Fibroblast of skin of left quadriceps (primary cell): ENCODE measurements around the gene EXOC6B.

Experiments
- DNase-seq, 2 experiments: peaks; one replicate each; pipeline ENCODE4 v3.0.0-alpha.2; 2013; ENCODE audit warnings: low read depth in 2 of 2

Gene EXOC6B

DNA sequence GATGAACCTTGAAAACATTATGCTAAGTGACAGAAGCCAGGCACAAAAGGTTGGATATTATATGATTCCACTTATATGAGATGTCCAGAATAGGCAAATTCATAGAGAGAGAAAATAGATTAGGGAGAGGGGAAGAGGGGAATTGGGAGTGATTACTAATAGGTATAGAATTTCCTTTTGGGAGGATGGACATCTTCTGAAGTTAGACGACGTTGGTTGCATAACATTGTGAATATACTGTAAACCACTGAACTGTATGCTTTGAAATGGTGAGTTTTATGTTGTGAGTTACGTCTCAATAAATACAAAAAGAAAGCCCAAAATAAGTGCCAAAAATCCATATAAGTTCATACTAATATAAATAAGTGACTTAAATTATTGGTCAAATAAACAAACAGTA lies 659.6 kb downstream of the EXOC6B start:
- peak in 1 of 2 experiments; percentile 24 for DNase-seq

- DNase-seq: peak in 1 of 2 experiments; percentile 22
Measured at GRCh38 chr2:72165792-72166191, 660.0 kb downstream of the EXOC6B start.

DNA sequence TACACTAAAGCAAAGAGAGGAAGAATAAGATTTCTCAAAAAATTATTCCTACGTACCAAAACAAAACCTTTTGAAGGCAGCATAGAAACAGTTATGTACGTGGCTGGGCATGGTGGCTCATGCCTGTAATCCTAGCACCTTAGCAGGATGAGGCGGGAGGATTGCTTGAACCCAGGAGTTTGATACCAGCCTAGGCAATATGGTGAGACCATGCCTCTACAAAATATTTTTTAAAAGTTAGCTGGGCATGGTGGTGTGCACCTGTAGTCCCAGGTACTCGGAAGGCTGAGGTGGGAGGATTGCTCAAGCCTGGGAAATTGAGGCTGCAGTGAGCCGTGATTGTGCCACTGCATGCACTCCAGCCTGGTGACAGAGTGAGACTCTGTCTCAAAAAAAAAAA lies 663.3 kb downstream of the EXOC6B start:
- no peak for DNase-seq

DNA sequence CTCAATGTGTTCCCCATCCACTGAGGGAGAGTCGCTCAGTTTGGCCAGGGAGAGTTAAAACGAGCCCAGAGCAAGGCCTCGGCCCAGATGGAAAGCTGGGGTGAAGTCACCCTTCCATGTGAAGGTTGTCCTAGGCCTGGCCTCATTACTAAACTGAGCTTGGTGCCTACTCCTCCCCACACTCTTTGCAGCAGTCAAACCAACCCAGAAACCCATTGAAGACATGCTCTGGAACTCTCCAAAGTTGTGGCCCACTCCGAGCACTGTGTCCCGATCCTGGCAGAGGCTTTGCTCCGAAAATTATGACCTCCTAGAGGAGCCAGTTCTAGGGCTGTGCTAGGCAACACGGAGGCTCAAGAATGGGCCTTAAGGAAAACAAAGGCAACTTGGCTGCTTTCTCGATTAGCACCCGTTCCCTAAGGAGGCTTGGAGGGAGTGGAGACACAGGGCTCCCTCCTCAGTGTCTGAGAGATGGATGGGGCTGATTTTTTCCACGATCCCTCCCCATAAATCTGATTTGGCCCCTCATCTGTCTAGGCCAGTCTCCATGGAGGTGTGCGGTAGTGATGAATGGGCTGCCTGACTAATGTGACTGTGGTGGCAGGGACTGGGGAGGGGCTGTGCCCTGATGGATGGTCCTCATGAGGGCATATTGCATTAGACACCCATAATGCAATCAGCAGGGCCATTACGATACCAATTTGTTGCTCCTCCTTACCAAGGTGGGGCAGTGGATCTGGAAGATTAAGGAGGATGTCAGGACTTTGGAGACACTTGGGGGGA lies 666.4 kb downstream of the EXOC6B start:
- no peak for DNase-seq

DNA sequence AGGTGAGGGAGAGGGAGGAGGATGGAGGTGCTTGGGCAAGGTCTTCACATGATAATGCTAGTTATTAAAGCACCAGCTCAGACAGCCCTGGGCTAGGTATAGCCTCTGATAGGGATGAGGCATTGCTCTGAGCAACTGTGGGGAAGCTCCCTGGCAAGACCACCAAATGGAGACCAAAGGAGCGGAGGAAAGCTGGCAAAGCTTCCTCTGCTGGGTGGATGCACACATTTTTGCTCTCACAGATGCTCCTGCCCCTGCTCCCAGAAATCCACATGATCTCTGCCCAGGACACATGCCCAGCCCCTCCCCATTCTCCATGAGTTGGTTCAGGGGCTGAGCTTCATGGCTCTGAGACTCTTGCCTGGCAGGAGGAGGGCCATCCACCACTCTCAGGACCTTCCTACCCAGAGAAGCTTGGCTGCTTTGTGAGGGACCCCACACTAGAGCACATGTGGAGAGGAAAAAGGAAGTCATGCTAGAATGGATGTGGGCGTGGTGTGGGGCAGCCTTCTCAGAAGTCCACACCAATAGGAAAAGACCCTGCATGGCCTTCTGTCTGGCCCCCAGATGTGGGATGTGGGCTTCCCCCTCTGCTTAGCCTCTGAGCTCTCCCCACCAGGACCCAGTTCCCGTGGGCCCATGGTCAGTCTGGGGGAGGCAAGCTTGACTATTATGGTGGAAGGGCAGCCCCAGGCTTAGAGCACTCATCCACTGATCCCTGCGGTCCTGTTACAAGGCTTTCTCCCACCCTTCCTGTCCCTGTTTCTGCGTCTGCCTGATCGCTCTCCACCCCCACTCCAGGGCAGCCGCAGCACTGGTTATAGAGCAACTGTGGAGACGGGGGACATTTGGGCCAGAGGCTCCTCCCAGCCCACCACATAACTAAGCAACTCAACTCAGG lies 667.7 kb downstream of the EXOC6B start:
- no peak for DNase-seq

DNA sequence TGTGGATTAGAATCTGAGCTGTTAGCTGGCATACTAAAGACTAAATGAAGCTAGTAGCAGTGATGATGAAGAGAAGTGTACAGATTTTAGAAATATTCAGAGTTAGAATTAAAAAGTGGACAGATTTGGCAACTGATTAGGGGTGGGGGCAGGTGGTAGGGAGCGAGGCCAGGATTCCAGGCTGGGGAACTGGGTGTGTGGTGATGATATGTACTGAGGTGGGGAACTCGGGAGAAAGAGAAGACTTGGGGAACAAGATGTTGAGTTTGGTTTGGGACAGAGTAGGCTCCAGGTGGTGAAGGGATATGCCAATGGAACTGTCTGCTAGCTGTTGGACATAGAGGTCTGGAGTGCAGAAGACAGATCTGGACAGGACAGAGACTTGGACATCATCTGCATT lies 669.0 kb downstream of the EXOC6B start:
- DNase-seq: no peak

GRCh38 chr2:72155737-72156136 lies 670.1 kb downstream of the EXOC6B start:
- no peak for DNase-seq

DNA sequence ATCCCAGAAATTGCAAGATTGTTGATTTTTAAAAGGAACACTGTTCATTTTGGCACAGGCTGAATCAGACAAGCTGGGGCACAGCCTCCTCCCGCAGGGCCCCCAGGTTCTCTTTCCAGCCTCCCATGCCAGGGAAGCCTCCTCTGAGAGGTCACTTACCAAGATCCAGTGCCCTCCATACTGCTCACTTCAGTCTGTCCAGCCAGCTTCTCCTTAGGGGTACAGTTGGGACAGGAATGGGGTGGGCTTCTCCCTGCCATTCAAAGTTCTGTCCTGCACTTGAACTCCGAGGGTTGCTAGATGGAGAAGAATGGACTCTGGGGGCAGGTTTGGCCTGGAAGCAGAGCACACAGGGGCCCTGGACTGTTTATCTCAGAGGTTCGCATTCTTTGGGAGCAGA lies 670.7 kb downstream of the EXOC6B start:
- no peak for DNase-seq

DNA sequence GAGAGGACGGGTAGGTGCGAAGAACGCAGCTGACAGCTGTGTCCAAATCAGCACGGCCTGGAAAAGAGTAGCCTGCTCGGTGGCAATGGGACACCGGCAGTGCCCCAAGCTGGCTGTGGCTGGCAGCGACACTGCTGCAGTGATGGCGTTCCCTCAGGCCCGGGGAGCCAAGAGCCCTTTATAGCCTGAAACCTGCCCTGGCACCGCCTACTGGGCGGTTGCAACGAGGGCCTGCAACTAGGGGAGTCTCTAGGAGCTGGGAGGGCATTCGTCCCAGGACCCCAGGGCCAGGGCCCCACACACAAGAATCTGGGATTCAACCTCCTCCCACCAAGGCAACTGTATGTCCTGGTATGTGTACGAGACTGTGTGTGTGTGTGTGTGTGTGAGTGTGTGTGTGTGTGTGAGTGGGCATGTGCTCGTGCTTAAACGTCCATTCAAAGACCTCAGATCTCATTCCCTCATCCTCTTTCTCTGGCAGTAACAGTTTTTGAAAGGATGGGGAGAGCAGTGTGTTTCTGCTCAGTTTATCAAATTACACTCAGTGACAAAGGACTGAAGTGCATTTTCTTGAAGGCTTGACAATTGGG lies 671.4 kb downstream of the EXOC6B start:
- no peak for DNase-seq

GRCh38 chr2:72153924-72154323 lies 671.9 kb downstream of the EXOC6B start:
- DNase-seq: no peak

- no peak for DNase-seq
Measured at GRCh38 chr2:72153026-72153791, 672.6 kb downstream of the EXOC6B start.

- no peak for DNase-seq
Measured at GRCh38 chr2:72150861-72151356, 674.9 kb downstream of the EXOC6B start.

DNA sequence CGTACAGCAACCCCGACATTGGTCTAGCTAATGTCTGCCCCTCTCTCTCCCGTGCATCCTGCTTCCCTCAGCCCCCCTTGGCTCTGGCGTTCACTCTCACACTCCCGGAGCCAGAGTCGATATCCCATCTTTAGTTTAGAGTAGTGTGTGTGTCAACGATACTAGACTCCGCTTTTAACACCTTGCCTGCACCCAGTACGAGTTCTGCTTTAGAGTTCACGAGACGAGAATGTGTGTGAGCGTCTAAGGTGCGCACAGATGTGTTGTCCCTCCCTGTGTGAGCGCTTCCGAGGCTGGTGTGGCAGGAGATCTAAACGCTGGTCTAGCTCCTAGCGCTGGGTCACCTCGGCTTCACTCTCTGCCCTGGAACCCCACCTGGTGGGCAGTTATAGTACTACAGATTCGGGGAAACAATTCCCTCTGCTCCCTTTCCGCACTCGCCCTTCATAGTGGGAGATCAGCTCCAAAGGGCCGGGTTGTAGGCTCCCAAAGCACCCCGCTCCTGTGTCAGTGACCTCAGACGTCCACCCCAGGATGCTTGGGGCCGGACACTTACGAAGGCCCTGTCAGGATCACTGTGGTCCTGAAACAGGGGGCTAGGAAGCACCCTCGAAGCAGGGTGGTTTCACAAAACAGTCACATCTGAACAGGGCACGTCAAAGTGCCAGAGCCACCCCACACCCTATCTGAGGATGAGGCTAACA lies 675.5 kb downstream of the EXOC6B start:
- peak; percentile 48 to 49 for DNase-seq

DNA sequence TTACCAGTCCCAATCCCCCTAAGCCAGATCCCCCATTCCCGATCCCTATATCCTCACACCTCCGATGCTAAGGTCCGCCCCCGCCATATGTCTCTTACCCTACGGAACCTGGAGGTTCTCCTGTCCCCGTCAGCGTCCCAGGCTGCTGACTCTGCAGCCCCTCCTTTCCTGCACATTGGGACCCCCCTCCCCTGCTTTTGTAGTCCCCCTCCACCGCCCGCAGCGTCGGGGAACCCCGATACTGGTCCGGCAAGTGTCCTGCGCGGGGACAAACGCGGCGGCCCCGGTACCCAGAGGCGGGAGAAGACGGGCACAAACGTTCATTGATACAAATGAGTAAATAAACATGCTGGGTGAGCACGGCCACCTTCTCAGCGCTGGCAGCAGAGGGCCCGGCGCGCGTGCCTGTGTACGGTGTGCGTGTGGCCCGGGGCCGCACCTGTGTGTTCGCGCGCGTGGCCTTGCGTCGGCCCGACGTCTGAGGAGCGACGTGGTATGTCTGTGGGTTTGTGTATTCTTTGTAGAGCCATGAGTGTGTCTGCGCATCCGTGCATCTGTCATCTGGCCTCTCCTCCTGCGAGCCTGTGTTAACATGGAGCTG lies 676.2 kb downstream of the EXOC6B start:
- no peak for DNase-seq

DNA sequence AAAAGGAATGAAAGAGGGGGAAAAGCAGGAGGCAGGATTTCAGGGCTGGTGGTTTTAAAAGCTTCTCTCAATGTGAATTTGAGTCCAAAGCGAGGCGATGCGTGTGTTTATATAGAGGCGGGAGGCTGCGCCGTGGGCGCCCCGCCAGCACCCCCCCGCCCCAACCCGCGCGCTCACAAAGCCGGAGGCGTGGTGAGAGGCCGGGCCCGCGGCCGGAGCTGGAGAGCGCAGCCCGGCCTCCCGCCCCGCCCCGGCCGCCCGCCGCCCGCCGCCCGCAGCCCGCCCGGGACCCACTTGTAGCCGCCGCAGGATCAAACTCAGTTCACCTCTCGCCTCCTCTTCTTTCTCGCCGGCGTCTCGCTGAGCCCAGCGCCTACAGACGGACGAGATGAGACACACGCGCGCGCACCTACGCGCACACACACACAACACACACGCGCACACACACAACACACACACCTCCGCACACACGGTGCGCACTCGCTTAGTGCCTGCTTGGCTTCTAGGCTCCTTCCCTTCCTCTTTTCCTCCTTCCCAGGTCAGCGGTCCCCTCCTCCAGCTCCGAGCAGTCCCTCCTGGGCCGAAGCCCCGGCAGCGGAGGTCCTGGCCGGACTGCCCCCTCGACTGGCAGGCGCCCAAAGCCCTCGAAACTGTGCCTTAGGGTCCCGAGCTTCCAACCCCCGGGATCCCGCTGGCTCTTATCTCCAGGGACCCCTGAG lies 676.8 kb downstream of the EXOC6B start:
- no peak for DNase-seq

GRCh38 chr2:72148003-72148836 lies 677.6 kb downstream of the EXOC6B start:
- DNase-seq: no peak

GRCh38 chr2:72147303-72147971 lies 678.4 kb downstream of the EXOC6B start, which contains the start of gene CYP26B1:
TSS of gene CYP26B1 (minus strand) at chr2:72147862. CDS start at chr2:72147834, 28 bp downstream.
- DNase-seq: no peak
